Loucy (cell line): Measurements from ENCODE around the gene COL27A1.

Source experiments
- H2AFZ ChIP-seq: fragments of 200-600 bp; sonication (generic); 2 replicates; pipeline ENCODE4 v1.6.0; 2016; ENCODE audit warnings: antibody characterized with exemption, mild to moderate bottlenecking, low read length, moderate library complexity
- H3F3A ChIP-seq: fragments of 200-600 bp; 2 replicates; pipeline ENCODE4 v1.6.0; 2016; ENCODE audit warnings: antibody characterized with exemption, low read depth, mild to moderate bottlenecking
- H3K27me3 ChIP-seq: fragments of 200-600 bp; sonication (generic); 2 replicates; pipeline ENCODE4 v1.6.1; 2014; ENCODE audit warnings: low read length, mild to moderate bottlenecking; ENCODE audit not compliant: insufficient read depth, poor library complexity, severe bottlenecking
- H3K36me3 ChIP-seq: fragments of 200-600 bp; sonication (generic); 2 replicates; pipeline ENCODE4 v1.6.1; 2016; ENCODE audit warnings: low read length; ENCODE audit not compliant: insufficient read depth
- H3K4me1 ChIP-seq: fragments of 200-600 bp; sonication (generic); 2 replicates; pipeline ENCODE4 v1.5.1; 2014; ENCODE audit warnings: low read length, mild to moderate bottlenecking; ENCODE audit not compliant: insufficient read depth, poor library complexity, severe bottlenecking
- H3K4me2 ChIP-seq: fragments of 200-600 bp; sonication (generic); 2 replicates; pipeline ENCODE4 v1.6.0; 2014; ENCODE audit warnings: antibody characterized with exemption, low read length, low read depth, mild to moderate bottlenecking; ENCODE audit not compliant: poor library complexity, severe bottlenecking
- H3K4me3 ChIP-seq: fragments of 200-600 bp; sonication (generic); 2 replicates; pipeline ENCODE4 v1.5.1; 2014; ENCODE audit warnings: low read length, mild to moderate bottlenecking, mixed read lengths; ENCODE audit not compliant: poor library complexity, severe bottlenecking
- H3K79me2 ChIP-seq: fragments of 200-600 bp; sonication (generic); 2 replicates; pipeline ENCODE4 v1.6.1; 2014; ENCODE audit warnings: low read length; ENCODE audit not compliant: insufficient read depth
- H3K9ac ChIP-seq: fragments of 200-600 bp; sonication (generic); 2 replicates; pipeline ENCODE4 v1.6.0; 2014; ENCODE audit warnings: mild to moderate bottlenecking, low read depth, low read length, moderate library complexity; ENCODE audit not compliant: poor library complexity, severe bottlenecking
- H3K9me2 ChIP-seq: fragments of 200-600 bp; sonication (generic); replicated peaks from 2 replicates; pipeline ENCODE4 v1.6.1; 2016; ENCODE audit warnings: low read depth, low read length, mixed read lengths
- H3K9me3 ChIP-seq: fragments of 200-600 bp; sonication (generic); 2 replicates; pipeline ENCODE4 v1.6.1; 2014; ENCODE audit warnings: mild to moderate bottlenecking, antibody characterized with exemption, low read length, low read depth; ENCODE audit not compliant: insufficient read depth
- H4K20me1 ChIP-seq: fragments of 200-600 bp; sonication (generic); 2 replicates; pipeline ENCODE4 v1.6.0; 2014; ENCODE audit warnings: antibody characterized with exemption, low read length, mild to moderate bottlenecking; ENCODE audit not compliant: insufficient read depth, poor library complexity, severe bottlenecking
- CTCF ChIP-seq: fragments of 200-600 bp; sonication (generic); conservative IDR thresholded peaks from 2 replicates; pipeline ENCODE4 v1.5.1; 2014; ENCODE audit warnings: mild to moderate bottlenecking, antibody characterized with exemption, low read length
- EZH2phosphoT487 ChIP-seq: fragments of 200-600 bp; IDR thresholded peaks from 2 replicates; pipeline ENCODE4 v1.6.1; 2018; ENCODE audit warnings: antibody characterized with exemption, mild to moderate bottlenecking, moderate library complexity, borderline replicate concordance

The COL27A1 gene

GRCh38 chr9:114169952-114170770, 14.8 kb downstream of the COL27A1 start:
- H3K9me2 ChIP-seq: no peaks in the 10 kb centered on the region
- no peak overlapping the region for H2AFZ ChIP-seq
- no peaks in the 10 kb centered on the region for H3K9me3 ChIP-seq
- H3K4me1 ChIP-seq: no peaks in the 10 kb centered on the region
- TF ChIP-seq EZH2phosphoT487 (no peak), CTCF (no peak)
- no peaks in the 10 kb centered on the region for H3K27me3 ChIP-seq
- H3K36me3 ChIP-seq: no peaks in the 10 kb centered on the region
- H3K4me2 ChIP-seq: no peak overlapping the region
- H4K20me1 ChIP-seq: no peaks in the 10 kb centered on the region
- no peaks in the 10 kb centered on the region for H3K79me2 ChIP-seq
- H3K9ac ChIP-seq: no peak overlapping the region
- no peak overlapping the region for H3K4me3 ChIP-seq
- no peaks in the 10 kb centered on the region for H3F3A ChIP-seq

GRCh38 chr9:114170771-114171461, 15.6 kb downstream of the COL27A1 start:
- TF ChIP-seq EZH2phosphoT487 (no peak), CTCF (no peak)
- H3K27me3 ChIP-seq: no peaks in the 10 kb centered on the region
- H3K4me2 ChIP-seq: no peak overlapping the region
- no peaks in the 10 kb centered on the region for H3K79me2 ChIP-seq
- H3K9me2 ChIP-seq: no peaks in the 10 kb centered on the region
- H3K4me3 ChIP-seq: no peak overlapping the region
- H3K9me3 ChIP-seq: no peaks in the 10 kb centered on the region
- no peak overlapping the region for H2AFZ ChIP-seq
- H4K20me1 ChIP-seq: no peaks in the 10 kb centered on the region
- no peak overlapping the region for H3K9ac ChIP-seq
- H3K4me1 ChIP-seq: no peaks in the 10 kb centered on the region
- H3F3A ChIP-seq: no peaks in the 10 kb centered on the region
- H3K36me3 ChIP-seq: no peaks in the 10 kb centered on the region

- no peak overlapping the region for H2AFZ ChIP-seq
- no peaks in the 10 kb centered on the region for H3K4me1 ChIP-seq
- H3F3A ChIP-seq: no peaks in the 10 kb centered on the region
- H3K4me2 ChIP-seq: no peak overlapping the region
- TF ChIP-seq CTCF (no peak), EZH2phosphoT487 (no peak)
- no peaks in the 10 kb centered on the region for H3K36me3 ChIP-seq
- H3K9me2 ChIP-seq: no peaks in the 10 kb centered on the region
- H3K79me2 ChIP-seq: no peaks in the 10 kb centered on the region
- no peak overlapping the region for H3K4me3 ChIP-seq
- no peaks in the 10 kb centered on the region for H4K20me1 ChIP-seq
- no peaks in the 10 kb centered on the region for H3K27me3 ChIP-seq
- no peak overlapping the region for H3K9ac ChIP-seq
- no peaks in the 10 kb centered on the region for H3K9me3 ChIP-seq
These were observed 16.2 kb downstream of the COL27A1 start for GRCh38 chr9:114171500-114171899.
